ENCODE measurements around the gene PLEKHA6. TPM values are rescaled to one million over a fixed set of nuclear protein-coding genes. Genes with fewer than 3 reads are reported as not detected.

PLEKHA6 gene
- polyA plus RNA-seq, 1 donor from 2014 or later: 22.6 TPM

GRCh38 chr1:204278958-204279357 lies 80.8 kb downstream of the PLEKHA6 start:
- H3K36me3 ChIP-seq (ENCODE audit: insufficient read depth, low read length): no peaks in the 10 kb centered on the region
- no peak overlapping the region for H3K9ac ChIP-seq (ENCODE audit: low read length)
- no peak overlapping the region for H3K4me3 ChIP-seq (ENCODE audit: low read length)
- no peaks in the 10 kb centered on the region for H3K9me3 ChIP-seq (ENCODE audit: low read length)
- no peak overlapping the region for H2AFZ ChIP-seq (ENCODE audit: low read depth, low read length)
- H3K9me2 ChIP-seq (ENCODE audit: insufficient read depth, low read length): no peaks in the 10 kb centered on the region
- TF ChIP-seq SMC3 (conservative IDR thresholded peaks at IDR 0.05; ENCODE audit: poor library complexity) (no peak), EZH2 (IDR thresholded peaks at IDR 0.05; ENCODE audit: borderline replicate concordance, insufficient read depth, low read length, poor library complexity, severe bottlenecking) (no peak), MXI1 (conservative IDR thresholded peaks at IDR 0.05; ENCODE audit: poor library complexity, severe bottlenecking) (no peak), RAD21 (conservative IDR thresholded peaks at IDR 0.05) (no peak), TAF1 (IDR thresholded peaks at IDR 0.05; ENCODE audit: low read depth) (no peak), EP300 (conservative IDR thresholded peaks at IDR 0.05; ENCODE audit: poor library complexity, severe bottlenecking) (no peak), POLR2AphosphoS5 (IDR thresholded peaks at IDR 0.05) (no peak), CTCF (IDR thresholded peaks at IDR 0.05; ENCODE audit: poor library complexity, severe bottlenecking) (no peak)
- TF ChIP-seq, protein P1, sequence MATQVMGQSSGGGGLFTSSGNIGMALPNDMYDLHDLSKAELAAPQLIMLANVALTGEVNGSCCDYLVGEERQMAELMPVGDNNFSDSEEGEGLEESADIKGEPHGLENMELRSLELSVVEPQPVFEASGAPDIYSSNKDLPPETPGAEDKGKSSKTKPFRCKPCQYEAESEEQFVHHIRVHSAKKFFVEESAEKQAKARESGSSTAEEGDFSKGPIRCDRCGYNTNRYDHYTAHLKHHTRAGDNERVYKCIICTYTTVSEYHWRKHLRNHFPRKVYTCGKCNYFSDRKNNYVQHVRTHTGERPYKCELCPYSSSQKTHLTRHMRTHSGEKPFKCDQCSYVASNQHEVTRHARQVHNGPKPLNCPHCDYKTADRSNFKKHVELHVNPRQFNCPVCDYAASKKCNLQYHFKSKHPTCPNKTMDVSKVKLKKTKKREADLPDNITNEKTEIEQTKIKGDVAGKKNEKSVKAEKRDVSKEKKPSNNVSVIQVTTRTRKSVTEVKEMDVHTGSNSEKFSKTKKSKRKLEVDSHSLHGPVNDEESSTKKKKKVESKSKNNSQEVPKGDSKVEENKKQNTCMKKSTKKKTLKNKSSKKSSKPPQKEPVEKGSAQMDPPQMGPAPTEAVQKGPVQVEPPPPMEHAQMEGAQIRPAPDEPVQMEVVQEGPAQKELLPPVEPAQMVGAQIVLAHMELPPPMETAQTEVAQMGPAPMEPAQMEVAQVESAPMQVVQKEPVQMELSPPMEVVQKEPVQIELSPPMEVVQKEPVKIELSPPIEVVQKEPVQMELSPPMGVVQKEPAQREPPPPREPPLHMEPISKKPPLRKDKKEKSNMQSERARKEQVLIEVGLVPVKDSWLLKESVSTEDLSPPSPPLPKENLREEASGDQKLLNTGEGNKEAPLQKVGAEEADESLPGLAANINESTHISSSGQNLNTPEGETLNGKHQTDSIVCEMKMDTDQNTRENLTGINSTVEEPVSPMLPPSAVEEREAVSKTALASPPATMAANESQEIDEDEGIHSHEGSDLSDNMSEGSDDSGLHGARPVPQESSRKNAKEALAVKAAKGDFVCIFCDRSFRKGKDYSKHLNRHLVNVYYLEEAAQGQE (IDR thresholded peaks at IDR 0.05; ENCODE audit: borderline replicate concordance): no peak
- no peak overlapping the region for H3K4me2 ChIP-seq (ENCODE audit: low read length)
- H4K20me1 ChIP-seq (ENCODE audit: insufficient read depth): peaks cover 7% of the 10 kb centered on the region
- no peaks in the 10 kb centered on the region for H3K27me3 ChIP-seq (ENCODE audit: insufficient read depth, low read depth, low read length)
- no peak overlapping the region for H3K27ac ChIP-seq (ENCODE audit: low read length)
- no peaks in the 10 kb centered on the region for H3F3A ChIP-seq (ENCODE audit: insufficient read depth, low read length, poor library complexity, severe bottlenecking)
- H3K79me2 ChIP-seq (replicated peaks; ENCODE audit: insufficient read depth, low read length): no peaks in the 10 kb centered on the region

- peaks cover 3% of the 10 kb centered on the region for H3K36me3 ChIP-seq (ENCODE audit: insufficient read depth, low read length)
- H3F3A ChIP-seq (ENCODE audit: insufficient read depth, low read length, poor library complexity, severe bottlenecking): no peaks in the 10 kb centered on the region
- H3K9me2 ChIP-seq (ENCODE audit: insufficient read depth, low read length): no peaks in the 10 kb centered on the region
- H3K27ac ChIP-seq (ENCODE audit: low read length): no peak overlapping the region
- peaks cover 7% of the 10 kb centered on the region for H4K20me1 ChIP-seq (ENCODE audit: insufficient read depth)
- H3K4me3 ChIP-seq (ENCODE audit: low read length): no peak overlapping the region
- TF ChIP-seq MXI1 (conservative IDR thresholded peaks at IDR 0.05; ENCODE audit: poor library complexity, severe bottlenecking) (no peak), TAF1 (IDR thresholded peaks at IDR 0.05; ENCODE audit: low read depth) (no peak), SMC3 (conservative IDR thresholded peaks at IDR 0.05; ENCODE audit: poor library complexity) (no peak), EZH2 (IDR thresholded peaks at IDR 0.05; ENCODE audit: borderline replicate concordance, insufficient read depth, low read length, poor library complexity, severe bottlenecking) (no peak), RAD21 (conservative IDR thresholded peaks at IDR 0.05) (no peak), POLR2AphosphoS5 (IDR thresholded peaks at IDR 0.05) (no peak), CTCF (IDR thresholded peaks at IDR 0.05; ENCODE audit: poor library complexity, severe bottlenecking) (no peak), EP300 (conservative IDR thresholded peaks at IDR 0.05; ENCODE audit: poor library complexity, severe bottlenecking) (no peak)
- TF ChIP-seq, protein P1 (IDR thresholded peaks at IDR 0.05; ENCODE audit: borderline replicate concordance): no peak
- H3K9me3 ChIP-seq (ENCODE audit: low read length): no peaks in the 10 kb centered on the region
- H3K79me2 ChIP-seq (replicated peaks; ENCODE audit: insufficient read depth, low read length): no peaks in the 10 kb centered on the region
- H3K9ac ChIP-seq (ENCODE audit: low read length): no peak overlapping the region
- no peaks in the 10 kb centered on the region for H3K27me3 ChIP-seq (ENCODE audit: insufficient read depth, low read depth, low read length)
- H3K4me2 ChIP-seq (ENCODE audit: low read length): no peak overlapping the region
- no peak overlapping the region for H2AFZ ChIP-seq (ENCODE audit: low read depth, low read length)
Measured at GRCh38 chr1:204278251-204278650, 81.5 kb downstream of the PLEKHA6 start.

Data from neural cell (in vitro differentiated cells).